Neural progenitor cell (in vitro differentiated cells): ENCODE results near the gene PEX6. TPM values are rescaled to one million over a fixed set of nuclear protein-coding genes. Genes with fewer than 3 reads are reported as not detected.

Source experiments
- DNase-seq: peaks from one replicate; pipeline ENCODE4 v3.0.0-alpha.2; 2016; ENCODE audit warnings: low spot score
- H2AFZ ChIP-seq: fragments of 200-600 bp; sonication (generic); replicated peaks from 2 replicates; pipeline ENCODE4 v1.6.1; 2016; ENCODE audit warnings: antibody characterized with exemption
- H3F3A ChIP-seq: fragments of 200-600 bp; sonication (generic); 2 replicates; pipeline ENCODE4 v1.6.1; 2016; ENCODE audit warnings: antibody characterized with exemption, low read depth
- H3K27ac ChIP-seq: fragments of 200-600 bp; sonication (generic); 2 replicates; pipeline ENCODE4 v1.5.1; 2016; ENCODE audit warnings: mild to moderate bottlenecking
- H3K27me3 ChIP-seq: fragments of 200-600 bp; sonication (generic); 2 replicates; pipeline ENCODE4 v1.6.1; 2016; ENCODE audit warnings: mild to moderate bottlenecking, moderate library complexity
- H3K36me3 ChIP-seq: fragments of 200-600 bp; sonication (generic); 2 replicates; pipeline ENCODE4 v1.5.1; 2016
- H3K4me1 ChIP-seq: fragments of 200-600 bp; sonication (generic); 2 replicates; pipeline ENCODE4 v1.6.1; 2016; ENCODE audit warnings: mixed run types
- H3K4me2 ChIP-seq: fragments of 200-600 bp; sonication (generic); 2 replicates; pipeline ENCODE4 v1.6.1; 2016
- H3K4me3 ChIP-seq: fragments of 200-600 bp; sonication (generic); 2 replicates; pipeline ENCODE4 v1.5.1; 2016
- H3K79me2 ChIP-seq: fragments of 200-600 bp; sonication (generic); 2 replicates; pipeline ENCODE4 v1.6.1; 2016; ENCODE audit warnings: low read depth
- H3K9ac ChIP-seq: fragments of 200-600 bp; sonication (generic); 2 replicates; pipeline ENCODE4 v1.6.1; 2016
- H3K9me3 ChIP-seq: fragments of 200-600 bp; sonication (generic); 2 replicates; pipeline ENCODE4 v1.5.1; 2016; ENCODE audit warnings: low read depth
- H4K20me1 ChIP-seq: fragments of 200-600 bp; sonication (generic); 2 replicates; pipeline ENCODE4 v1.6.1; 2016; ENCODE audit warnings: low read depth
- H3K27ac Mint-ChIP-seq: 3 replicates; pipeline ENCODE4 v1.8.0; 2021; ENCODE audit warnings: mixed read lengths
- H3K27me3 Mint-ChIP-seq: 2 replicates; pipeline ENCODE4 v1.8.0; 2022; ENCODE audit warnings: low read depth, mild to moderate bottlenecking, inconsistent platforms, moderate library complexity, mixed read lengths; ENCODE audit not compliant: insufficient read depth
- H3K36me3 Mint-ChIP-seq: 3 replicates; pipeline ENCODE4 v1.8.0; 2021; ENCODE audit warnings: mixed read lengths
- H3K4me1 Mint-ChIP-seq: 3 replicates; pipeline ENCODE4 v1.8.0; 2021; ENCODE audit warnings: mixed read lengths
- H3K4me3 Mint-ChIP-seq: 3 replicates; pipeline ENCODE4 v1.8.0; 2021; ENCODE audit warnings: mild to moderate bottlenecking, moderate library complexity, mixed read lengths
- H3K9me3 Mint-ChIP-seq: 3 replicates; pipeline ENCODE4 v1.8.0; 2020; ENCODE audit warnings: mixed read lengths
- EZH2 ChIP-seq: fragments of 200-600 bp; sonication (generic); IDR thresholded peaks from 2 replicates; pipeline ENCODE4 v1.6.1; 2017; ENCODE audit warnings: antibody characterized with exemption, mild to moderate bottlenecking, moderate library complexity
- EZH2phosphoT487 ChIP-seq: fragments of 200-600 bp; sonication (generic); IDR thresholded peaks from 2 replicates; pipeline ENCODE4 v1.6.1; 2017; ENCODE audit warnings: antibody characterized with exemption
- total RNA-seq: library from RNA; depleted of rRNA; stranded (reverse); fragments of >200 nt; gene quantifications from 2 replicates; pipeline ENCODE4 v1.2.3, GENCODE V29; 2015; ENCODE audit warnings: low replicate concordance
- TF ChIP-seq, protein P1 (sequence below): fragments of 200-600 bp; sonication (generic); IDR thresholded peaks from 2 replicates; pipeline ENCODE4 v1.5.1; 2017; ENCODE audit warnings: antibody characterized with exemption, mild to moderate bottlenecking

The PEX6 gene
- total RNA-seq, 1 donor from 2014 or later = 11.3 TPM

- no peak for DNase-seq
- peak overlapping the region; percentile 52 for H2AFZ ChIP-seq
- peaks cover 6% of the 10 kb centered on the region for H3K36me3 Mint-ChIP-seq
These were observed 49.1 kb downstream of the PEX6 start for GRCh38 chr6:42929821-42930360.

GRCh38 chr6:42928986-42929820, 49.8 kb downstream of the PEX6 start, which contains the start of gene CNPY3:
CNPY3 (plus strand) TSS chr6:42929480; CDS start chr6:42929571, 91 bp downstream.
- Mint-ChIP-seq H3K27ac (peak within 1 kb of the TSS; percentile 89), H3K27me3 (peaks cover 7% of the 10 kb centered on the region), H3K4me1 (peaks cover 26% of the 10 kb centered on the region), H3K36me3 (peaks cover 5% of the 10 kb centered on the region), H3K9me3 (no peaks in the 10 kb centered on the region), H3K4me3 (peak within 1 kb of the TSS; percentile 96)
- Histone ChIP-seq H3K36me3 (no peaks in the 10 kb centered on the region), H3K27me3 (no peaks in the 10 kb centered on the region), H3K9me3 (no peaks in the 10 kb centered on the region), H3K79me2 (peaks cover 43% of the 10 kb centered on the region), H3K4me3 (peak within 1 kb of the TSS; percentile 69), H3K9ac (peak within 1 kb of the TSS; percentile 69), H3K27ac (peak within 1 kb of the TSS; percentile 97), H3K4me1 (peaks cover 3% of the 10 kb centered on the region), H3K4me2 (peak within 1 kb of the TSS; percentile 97), H4K20me1 (peaks cover 18% of the 10 kb centered on the region), H2AFZ (peak within 1 kb of the TSS; percentile 89), H3F3A (peaks cover 39% of the 10 kb centered on the region)
- peak; percentile 97 for DNase-seq
- TF ChIP-seq EZH2phosphoT487 (no peak), EZH2 (no peak)
- TF ChIP-seq, protein P1, sequence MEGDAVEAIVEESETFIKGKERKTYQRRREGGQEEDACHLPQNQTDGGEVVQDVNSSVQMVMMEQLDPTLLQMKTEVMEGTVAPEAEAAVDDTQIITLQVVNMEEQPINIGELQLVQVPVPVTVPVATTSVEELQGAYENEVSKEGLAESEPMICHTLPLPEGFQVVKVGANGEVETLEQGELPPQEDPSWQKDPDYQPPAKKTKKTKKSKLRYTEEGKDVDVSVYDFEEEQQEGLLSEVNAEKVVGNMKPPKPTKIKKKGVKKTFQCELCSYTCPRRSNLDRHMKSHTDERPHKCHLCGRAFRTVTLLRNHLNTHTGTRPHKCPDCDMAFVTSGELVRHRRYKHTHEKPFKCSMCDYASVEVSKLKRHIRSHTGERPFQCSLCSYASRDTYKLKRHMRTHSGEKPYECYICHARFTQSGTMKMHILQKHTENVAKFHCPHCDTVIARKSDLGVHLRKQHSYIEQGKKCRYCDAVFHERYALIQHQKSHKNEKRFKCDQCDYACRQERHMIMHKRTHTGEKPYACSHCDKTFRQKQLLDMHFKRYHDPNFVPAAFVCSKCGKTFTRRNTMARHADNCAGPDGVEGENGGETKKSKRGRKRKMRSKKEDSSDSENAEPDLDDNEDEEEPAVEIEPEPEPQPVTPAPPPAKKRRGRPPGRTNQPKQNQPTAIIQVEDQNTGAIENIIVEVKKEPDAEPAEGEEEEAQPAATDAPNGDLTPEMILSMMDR = no peak

More at GRCh38 chr6:42929821-42930360, 49.1 kb downstream of the PEX6 start:
- no peaks in the 10 kb centered on the region for H3K9me3 ChIP-seq
- H3K79me2 ChIP-seq = peaks cover 50% of the 10 kb centered on the region
- peak overlapping the region; percentile 69 for H3K4me3 ChIP-seq
- TF ChIP-seq EZH2 (no peak), EZH2phosphoT487 (no peak)
- TF ChIP-seq, protein P1 = no peak
- peaks cover 19% of the 10 kb centered on the region for H4K20me1 ChIP-seq
- peak overlapping the region; percentile 97 for H3K4me2 ChIP-seq
- no peaks in the 10 kb centered on the region for H3K27me3 ChIP-seq
- H3K4me1 Mint-ChIP-seq = peaks cover 26% of the 10 kb centered on the region
- peaks cover 8% of the 10 kb centered on the region for H3K27me3 Mint-ChIP-seq
- H3K36me3 ChIP-seq = no peaks in the 10 kb centered on the region
- peak overlapping the region; percentile 96 for H3K4me3 Mint-ChIP-seq
- H3K4me1 ChIP-seq = peaks cover 3% of the 10 kb centered on the region
- H3K9ac ChIP-seq = peak overlapping the region; percentile 69
- peak overlapping the region; percentile 97 for H3K27ac ChIP-seq
- peak overlapping the region; percentile 89 for H3K27ac Mint-ChIP-seq
- no peaks in the 10 kb centered on the region for H3K9me3 Mint-ChIP-seq
- H3F3A ChIP-seq = peaks cover 39% of the 10 kb centered on the region

DNA sequence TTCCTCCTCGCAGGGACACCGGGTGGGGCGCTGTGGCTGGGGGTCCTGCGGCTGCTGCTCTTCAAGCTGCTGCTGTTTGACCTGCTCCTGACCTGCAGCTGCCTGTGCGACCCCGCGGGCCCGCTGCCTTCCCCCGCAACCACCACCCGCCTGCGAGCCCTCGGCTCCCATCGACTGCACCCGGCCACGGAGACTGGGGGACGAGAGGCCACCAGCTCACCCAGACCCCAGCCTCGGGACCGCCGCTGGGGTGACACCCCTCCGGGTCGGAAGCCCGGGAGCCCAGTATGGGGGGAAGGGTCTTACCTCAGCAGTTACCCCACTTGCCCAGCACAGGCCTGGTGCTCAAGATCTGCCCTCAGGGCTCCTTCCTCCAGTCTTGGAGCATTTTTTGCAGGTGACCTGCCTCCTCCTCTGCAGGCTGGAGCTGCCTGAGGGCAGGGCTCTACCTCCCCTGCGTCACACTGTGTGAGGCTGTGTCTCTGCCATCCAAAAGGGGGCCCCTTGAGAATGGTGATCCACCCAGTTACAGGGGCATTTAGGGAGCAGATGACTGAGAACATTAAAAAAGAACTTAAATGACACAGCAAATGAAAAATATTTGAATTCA, 53.6 kb downstream of the PEX6 start:
- Mint-ChIP-seq H3K9me3 (no peaks in the 10 kb centered on the region), H3K27ac (peak overlapping the region; percentile 15), H3K4me3 (no peak overlapping the region), H3K36me3 (no peaks in the 10 kb centered on the region), H3K4me1 (peaks cover 12% of the 10 kb centered on the region), H3K27me3 (peaks cover 6% of the 10 kb centered on the region)
- Histone ChIP-seq H3K36me3 (no peaks in the 10 kb centered on the region), H3K27ac (no peak overlapping the region), H3K4me3 (no peak overlapping the region), H3K27me3 (no peaks in the 10 kb centered on the region), H4K20me1 (no peaks in the 10 kb centered on the region), H3K79me2 (peaks cover 5% of the 10 kb centered on the region), H3K4me1 (peaks cover 3% of the 10 kb centered on the region), H2AFZ (no peak overlapping the region), H3F3A (peaks cover 27% of the 10 kb centered on the region), H3K9me3 (no peaks in the 10 kb centered on the region), H3K9ac (no peak overlapping the region), H3K4me2 (no peak overlapping the region)
- no peak for DNase-seq
- TF ChIP-seq EZH2 (no peak), EZH2phosphoT487 (no peak)
- TF ChIP-seq, protein P1 = no peak
